Measurements from ENCODE around the gene CASK. TPM values are rescaled to one million over a fixed set of nuclear protein-coding genes. Genes with fewer than 3 reads are reported as not detected.

CASK gene
- total RNA-seq, 2 experiments from 2014 or later, result 39.9 to 44.6 TPM

DNA sequence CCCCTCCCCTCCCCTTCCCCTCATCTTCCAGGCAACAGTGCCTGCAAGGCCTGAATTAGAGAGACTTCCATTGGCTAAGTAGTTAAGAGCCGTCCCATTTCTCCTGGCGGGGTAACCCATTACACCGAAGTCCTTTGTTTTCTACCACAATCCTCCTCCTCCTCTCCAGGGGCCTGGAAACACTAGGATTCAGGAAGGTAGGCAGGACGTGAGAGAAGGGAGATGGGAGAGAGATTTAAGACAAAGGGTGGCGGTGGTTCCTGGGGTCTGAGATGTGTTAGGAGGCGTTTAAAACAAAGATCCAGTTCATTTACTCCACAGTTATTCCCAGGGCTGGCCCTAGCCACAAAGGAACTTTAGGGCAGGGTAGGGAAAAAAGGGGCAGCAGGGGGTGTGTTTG, 448.2 kb downstream of the CASK start:
- H3K9me3 Mint-ChIP-seq, result no peaks in the 10 kb centered on the region
- ChIA-PET POLR2A (no interaction called here), CTCF (no interaction called here)
- TF ChIP-seq, protein P1, sequence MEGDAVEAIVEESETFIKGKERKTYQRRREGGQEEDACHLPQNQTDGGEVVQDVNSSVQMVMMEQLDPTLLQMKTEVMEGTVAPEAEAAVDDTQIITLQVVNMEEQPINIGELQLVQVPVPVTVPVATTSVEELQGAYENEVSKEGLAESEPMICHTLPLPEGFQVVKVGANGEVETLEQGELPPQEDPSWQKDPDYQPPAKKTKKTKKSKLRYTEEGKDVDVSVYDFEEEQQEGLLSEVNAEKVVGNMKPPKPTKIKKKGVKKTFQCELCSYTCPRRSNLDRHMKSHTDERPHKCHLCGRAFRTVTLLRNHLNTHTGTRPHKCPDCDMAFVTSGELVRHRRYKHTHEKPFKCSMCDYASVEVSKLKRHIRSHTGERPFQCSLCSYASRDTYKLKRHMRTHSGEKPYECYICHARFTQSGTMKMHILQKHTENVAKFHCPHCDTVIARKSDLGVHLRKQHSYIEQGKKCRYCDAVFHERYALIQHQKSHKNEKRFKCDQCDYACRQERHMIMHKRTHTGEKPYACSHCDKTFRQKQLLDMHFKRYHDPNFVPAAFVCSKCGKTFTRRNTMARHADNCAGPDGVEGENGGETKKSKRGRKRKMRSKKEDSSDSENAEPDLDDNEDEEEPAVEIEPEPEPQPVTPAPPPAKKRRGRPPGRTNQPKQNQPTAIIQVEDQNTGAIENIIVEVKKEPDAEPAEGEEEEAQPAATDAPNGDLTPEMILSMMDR (IDR thresholded peaks at IDR 0.05), result no peak
- H3K27ac Mint-ChIP-seq, result no peak overlapping the region
- Histone ChIP-seq H3K27ac (ENCODE audit: low read depth in 1 of 2, low read length in 2 of 2) (no peak overlapping the region), H3K36me3 (ENCODE audit: insufficient read depth, low read length) (no peaks in the 10 kb centered on the region), H3K4me3 (ENCODE audit: low read length) (no peak overlapping the region), H3K27me3 (ENCODE audit: control insufficient read depth in 1 of 2, insufficient read depth in 2 of 2, low read length in 2 of 2) (no peaks in the 10 kb centered on the region), H3K9me3 (ENCODE audit: control insufficient read depth in 1 of 2, insufficient read depth in 1 of 2, low read length in 2 of 2) (no peaks in the 10 kb centered on the region), H3K4me1 (ENCODE audit: insufficient read depth, low read length) (no peaks in the 10 kb centered on the region)
- H3K4me3 Mint-ChIP-seq, result no peak overlapping the region
- H3K4me1 Mint-ChIP-seq (ENCODE audit: low read depth), result no peaks in the 10 kb centered on the region
- DNase-seq, result no peak
- H3K27me3 Mint-ChIP-seq, result no peaks in the 10 kb centered on the region
- intact Hi-C loops (cut with DNase I, micrococcal nuclease), result no loop called here
- ATAC-seq (ENCODE audit: poor library complexity), result no peak
- H3K36me3 Mint-ChIP-seq (ENCODE audit: low read depth), result no peaks in the 10 kb centered on the region

DNA sequence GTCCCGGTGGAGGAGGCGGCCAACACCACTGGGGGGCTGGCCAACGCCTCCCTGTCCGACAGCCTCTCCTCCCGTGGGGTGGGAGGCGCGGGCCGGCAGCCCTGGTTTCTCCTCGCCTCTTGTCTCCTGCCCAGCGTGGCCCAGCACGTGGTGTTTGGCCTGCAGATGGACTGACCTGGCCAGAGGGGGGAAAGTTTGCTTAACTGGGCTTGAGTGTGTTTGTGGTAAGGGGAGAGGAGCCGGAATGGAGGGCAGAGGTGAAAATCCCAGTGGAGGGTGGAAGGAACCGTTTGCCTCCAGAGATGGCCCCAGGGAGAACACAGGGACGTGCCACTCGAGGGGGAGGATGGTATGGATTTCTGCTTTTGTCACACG, 448.6 kb downstream of the CASK start:
- no peaks in the 10 kb centered on the region for H3K4me1 ChIP-seq (ENCODE audit: insufficient read depth, low read length)
- ATAC-seq (ENCODE audit: poor library complexity), result no peak
- Mint-ChIP-seq H3K27ac (no peak overlapping the region), H3K4me3 (no peak overlapping the region), H3K36me3 (ENCODE audit: low read depth) (no peaks in the 10 kb centered on the region), H3K4me1 (ENCODE audit: low read depth) (no peaks in the 10 kb centered on the region), H3K27me3 (no peaks in the 10 kb centered on the region), H3K9me3 (no peaks in the 10 kb centered on the region)
- no peaks in the 10 kb centered on the region for H3K9me3 ChIP-seq (ENCODE audit: control insufficient read depth in 1 of 2, insufficient read depth in 1 of 2, low read length in 2 of 2)
- POLR2A ChIA-PET, result no interaction called here
- CTCF ChIA-PET, result no interaction called here
- no peaks in the 10 kb centered on the region for H3K36me3 ChIP-seq (ENCODE audit: insufficient read depth, low read length)
- H3K4me3 ChIP-seq (ENCODE audit: low read length), result no peak overlapping the region
- no peak overlapping the region for H3K27ac ChIP-seq (ENCODE audit: low read depth in 1 of 2, low read length in 2 of 2)
- TF ChIP-seq, protein P1 (IDR thresholded peaks at IDR 0.05), result no peak
- no peaks in the 10 kb centered on the region for H3K27me3 ChIP-seq (ENCODE audit: control insufficient read depth in 1 of 2, insufficient read depth in 2 of 2, low read length in 2 of 2)
- intact Hi-C loops (cut with DNase I, micrococcal nuclease), result no loop called here
- DNase-seq, result no peak

DNA sequence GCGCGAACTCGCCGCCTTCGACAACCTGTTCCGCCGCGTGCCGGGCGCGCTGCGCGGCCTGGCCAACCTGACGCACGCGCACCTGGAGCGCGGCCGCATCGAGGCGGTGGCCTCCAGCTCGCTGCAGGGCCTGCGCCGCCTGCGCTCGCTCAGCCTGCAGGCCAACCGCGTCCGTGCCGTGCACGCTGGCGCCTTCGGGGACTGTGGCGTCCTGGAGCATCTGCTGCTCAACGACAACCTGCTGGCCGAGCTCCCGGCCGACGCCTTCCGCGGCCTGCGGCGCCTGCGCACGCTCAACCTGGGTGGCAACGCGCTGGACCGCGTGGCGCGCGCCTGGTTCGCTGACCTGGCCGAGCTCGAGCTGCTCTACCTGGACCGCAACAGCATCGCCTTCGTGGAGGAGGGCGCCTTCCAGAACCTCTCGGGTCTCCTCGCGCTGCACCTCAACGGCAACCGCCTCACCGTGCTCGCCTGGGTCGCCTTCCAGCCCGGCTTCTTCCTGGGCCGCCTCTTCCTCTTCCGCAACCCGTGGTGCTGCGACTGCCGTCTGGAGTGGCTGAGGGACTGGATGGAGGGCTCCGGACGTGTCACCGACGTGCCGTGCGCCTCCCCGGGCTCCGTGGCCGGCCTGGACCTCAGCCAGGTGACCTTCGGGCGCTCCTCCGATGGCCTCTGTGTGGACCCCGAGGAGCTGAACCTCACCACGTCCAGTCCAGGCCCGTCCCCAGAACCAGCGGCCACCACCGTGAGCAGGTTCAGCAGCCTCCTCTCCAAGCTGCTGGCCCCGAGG, 449.2 kb downstream of the CASK start:
- DNase-seq (no peak), ATAC-seq (ENCODE audit: poor library complexity) (no peak)
- H3K27ac Mint-ChIP-seq, result no peak overlapping the region
- Histone ChIP-seq H3K4me3 (ENCODE audit: low read length) (no peak overlapping the region), H3K27ac (ENCODE audit: low read depth in 1 of 2, low read length in 2 of 2) (no peak overlapping the region), H3K36me3 (ENCODE audit: insufficient read depth, low read length) (no peaks in the 10 kb centered on the region), H3K9me3 (ENCODE audit: control insufficient read depth in 1 of 2, insufficient read depth in 1 of 2, low read length in 2 of 2) (no peaks in the 10 kb centered on the region), H3K27me3 (ENCODE audit: control insufficient read depth in 1 of 2, insufficient read depth in 2 of 2, low read length in 2 of 2) (no peaks in the 10 kb centered on the region), H3K4me1 (ENCODE audit: insufficient read depth, low read length) (no peaks in the 10 kb centered on the region)
- POLR2A ChIA-PET, result no interaction called here
- H3K36me3 Mint-ChIP-seq (ENCODE audit: low read depth), result no peaks in the 10 kb centered on the region
- H3K27me3 Mint-ChIP-seq, result no peaks in the 10 kb centered on the region
- CTCF ChIA-PET, result no interaction called here
- H3K4me1 Mint-ChIP-seq (ENCODE audit: low read depth), result no peaks in the 10 kb centered on the region
- TF ChIP-seq, protein P1 (IDR thresholded peaks at IDR 0.05), result no peak
- H3K4me3 Mint-ChIP-seq, result no peak overlapping the region
- intact Hi-C loops (cut with DNase I, micrococcal nuclease), result no loop called here
- no peaks in the 10 kb centered on the region for H3K9me3 Mint-ChIP-seq
